ENCODE results near the gene ZFPM1.

ZFPM1 gene

DNA sequence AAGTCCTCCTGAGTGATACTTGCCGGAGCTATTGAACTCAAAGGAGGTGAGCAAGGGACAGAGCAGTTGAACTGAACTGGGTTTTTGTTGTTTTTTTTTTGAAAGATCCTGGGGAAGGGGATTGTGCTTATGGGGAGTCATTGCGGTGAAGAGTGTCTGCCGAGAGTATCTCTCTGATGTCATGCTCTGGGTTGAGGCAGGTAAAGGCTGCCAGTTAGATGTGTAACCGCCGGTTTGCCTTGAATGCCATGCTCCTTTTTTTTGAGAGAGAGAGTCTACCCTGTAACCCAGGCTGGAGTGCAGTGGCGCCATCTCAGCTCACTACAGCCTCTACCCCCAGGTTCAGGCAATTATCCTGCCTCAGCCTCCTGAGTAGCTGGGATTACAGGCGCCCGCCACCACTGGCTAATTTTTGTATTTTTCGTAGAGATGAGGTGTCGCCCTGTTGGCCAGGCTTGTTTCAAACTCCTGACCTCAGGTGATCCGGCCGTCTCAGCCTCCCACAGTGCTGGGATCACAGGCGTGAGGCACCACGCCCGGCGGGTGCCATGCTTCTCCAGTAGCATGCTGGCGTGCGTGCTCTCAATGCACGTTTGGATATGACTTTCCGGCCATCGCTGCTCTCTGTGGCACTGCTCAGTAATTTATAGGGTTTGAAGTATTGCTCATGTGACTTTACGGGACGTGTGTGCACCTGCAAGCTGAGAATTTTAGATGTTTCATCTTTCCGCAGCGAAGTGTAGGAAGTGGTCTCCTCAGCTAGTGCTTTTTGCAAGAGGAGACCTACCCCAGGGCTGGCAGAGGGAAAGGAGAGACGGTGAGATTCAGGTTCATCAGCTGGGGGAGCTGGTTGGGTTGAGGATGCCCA, 125.6 kb downstream of the ZFPM1 start:
- no peak for DNase-seq

DNA sequence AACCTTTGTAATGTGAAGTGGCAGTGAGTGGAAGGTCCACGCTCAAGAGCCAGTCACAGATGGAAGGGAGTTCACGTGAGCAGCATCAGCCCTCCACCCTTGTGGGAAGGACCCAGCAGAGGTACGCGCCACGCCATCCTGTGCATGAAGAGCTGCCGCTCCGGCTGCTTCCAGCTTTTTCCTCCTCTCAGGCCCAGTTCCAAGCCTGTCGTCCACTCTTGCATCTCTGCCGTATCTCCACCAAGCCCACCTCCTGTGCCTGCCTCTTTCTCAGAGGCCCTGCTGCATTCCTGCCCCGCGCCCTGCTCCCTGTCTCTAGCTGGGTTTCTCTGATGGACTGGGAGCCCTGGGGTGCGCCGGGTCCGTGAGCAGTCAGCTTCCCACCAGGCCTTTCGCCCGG, 127.3 kb downstream of the ZFPM1 start:
- no peak for DNase-seq

DNA sequence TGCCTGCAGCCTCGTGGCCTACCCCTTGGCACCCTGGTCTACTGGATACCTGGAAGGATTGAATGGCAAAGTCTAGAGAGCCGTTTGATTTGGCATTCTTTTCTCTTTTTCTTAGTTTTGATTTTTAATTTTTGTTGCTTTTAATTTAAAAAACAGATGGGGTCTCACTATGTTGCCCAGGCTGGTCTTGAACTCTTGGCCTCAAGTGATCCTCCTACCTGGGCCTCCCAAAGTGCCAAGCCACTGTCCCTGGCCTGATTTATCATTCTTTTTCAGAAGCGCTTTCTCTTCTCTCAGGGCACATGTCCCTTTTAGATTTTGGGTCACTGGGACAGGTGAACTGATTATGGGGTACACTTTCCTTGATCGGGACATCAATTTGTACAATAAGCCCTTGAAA, 128.0 kb downstream of the ZFPM1 start:
- no peak for DNase-seq

- DNase-seq: no peak
These were observed 130.0 kb downstream of the ZFPM1 start for GRCh38 chr16:88582912-88583575.

DNA sequence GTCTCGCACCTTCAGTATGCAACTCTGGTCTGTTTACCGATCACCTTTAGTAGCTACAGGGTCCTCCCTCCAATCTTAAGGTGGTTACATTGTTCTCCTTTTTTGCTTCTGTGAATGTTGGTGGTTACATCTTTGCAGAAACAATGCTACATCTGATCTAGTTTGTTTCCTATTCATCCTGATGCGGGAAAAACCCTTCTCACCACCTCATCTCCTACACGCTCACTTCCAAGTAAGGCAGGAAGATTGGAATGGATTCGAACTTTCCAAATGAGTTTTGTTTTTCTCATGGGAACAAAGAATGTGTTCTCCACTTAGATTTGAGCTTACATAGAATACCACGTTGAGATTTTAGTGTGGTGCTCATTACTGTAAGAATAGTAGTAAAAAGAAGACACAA, 131.6 kb downstream of the ZFPM1 start:
- DNase-seq: no peak

- no peak for DNase-seq
These were observed 132.2 kb downstream of the ZFPM1 start for GRCh38 chr16:88585269-88585668.

DNA sequence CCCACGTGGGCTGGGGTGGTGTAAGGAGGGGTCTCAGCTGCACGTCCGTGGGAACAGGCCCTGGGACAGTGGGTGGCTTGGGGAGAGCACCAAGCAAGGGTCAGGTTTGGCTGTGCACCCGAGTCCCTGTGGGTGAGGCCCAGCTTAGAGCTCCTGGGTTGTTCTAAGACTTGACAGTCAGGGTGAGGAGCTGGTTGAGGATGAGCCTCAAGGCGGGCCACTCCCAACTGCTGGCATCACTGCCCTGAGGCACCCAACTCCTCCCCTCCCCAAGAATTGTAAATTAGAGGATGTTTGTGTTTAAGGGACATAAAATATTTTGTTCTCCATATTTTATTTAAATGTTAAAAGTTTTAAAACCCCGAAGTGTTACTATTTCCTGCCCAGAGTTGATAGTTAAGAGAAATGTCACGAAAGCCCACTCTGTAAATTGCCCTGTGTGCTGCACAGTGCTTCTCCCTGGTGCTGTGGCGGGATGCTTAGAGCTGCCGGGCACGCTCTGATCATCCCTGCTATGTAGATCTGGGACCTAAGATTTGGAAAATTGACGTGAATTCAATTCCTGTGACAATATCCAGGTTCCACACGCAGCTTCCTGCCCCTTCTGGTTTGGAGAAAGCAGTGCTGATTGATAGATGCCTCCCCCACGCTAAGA, 133.0 kb downstream of the ZFPM1 start:
- DNase-seq: no peak
